HepG2 (cell line): ENCODE data around the gene ALDH1A1. TPM values are rescaled to one million over a fixed set of nuclear protein-coding genes. Genes with fewer than 3 reads are reported as not detected.

Experiments used
- FOSL2 ChIP-seq: sonication (generic); formaldehyde crosslinking; IDR thresholded peaks from 2 replicates; pipeline ENCODE4 v1.4.0; 2020; ENCODE audit warnings: missing genetic modification reagents
- HNRNPH1 ChIP-seq: fragments of 200-400 bp; formaldehyde crosslinking; optimal IDR thresholded peaks from 2 replicates; pipeline ENCODE3; 2017; ENCODE audit warnings: mild to moderate bottlenecking, low read depth, low read length
- MED13 ChIP-seq: sonication (generic); formaldehyde crosslinking; IDR thresholded peaks from 2 replicates; pipeline ENCODE4 v1.5.0; 2020; ENCODE audit warnings: missing genetic modification reagents
- NCOA5 ChIP-seq: sonication (generic); formaldehyde crosslinking; IDR thresholded peaks from 2 replicates; pipeline ENCODE4 v1.4.0; 2020; ENCODE audit warnings: missing genetic modification reagents
- NFKB2 ChIP-seq: sonication (generic); formaldehyde crosslinking; IDR thresholded peaks from 2 replicates; pipeline ENCODE4 v1.4.0; 2020; ENCODE audit warnings: missing genetic modification reagents, borderline replicate concordance
- SP2 ChIP-seq: sonication (generic); formaldehyde crosslinking; IDR thresholded peaks from 2 replicates; pipeline ENCODE4 v1.5.1; 2020; ENCODE audit warnings: mild to moderate bottlenecking, missing genetic modification reagents
- SP5 ChIP-seq: IDR thresholded peaks from 2 replicates; pipeline ENCODE4 v1.6.1; 2016; ENCODE audit warnings: low read depth, borderline replicate concordance
- SPEN ChIP-seq: sonication (generic); formaldehyde crosslinking; IDR thresholded peaks from 2 replicates; pipeline ENCODE4 v1.5.1; 2020; ENCODE audit warnings: low read depth, mild to moderate bottlenecking, missing genetic modification reagents
- TARDBP ChIP-seq: sonication (generic); formaldehyde crosslinking; IDR thresholded peaks from 2 replicates; pipeline ENCODE4 v1.8.0; 2022; ENCODE audit warnings: mild to moderate bottlenecking, missing genetic modification reagents
- TCF7 ChIP-seq: sonication (generic); IDR thresholded peaks from 2 replicates; pipeline ENCODE4 v1.6.1; 2016; ENCODE audit warnings: antibody characterized with exemption, low read depth
- TCF7L2 ChIP-seq: IDR thresholded peaks from 2 replicates; pipeline ENCODE4 v1.6.1; 2011; ENCODE audit warnings: mild to moderate bottlenecking, low read depth, low read length, moderate library complexity
- ZNF644 ChIP-seq: IDR thresholded peaks from 2 replicates; pipeline ENCODE4 v1.6.1; 2016; ENCODE audit warnings: low read depth
- polyA plus RNA-seq, 8 experiments: library from polyadenylated mRNA; depleted of rRNA in 3 of 8; stranded (reverse) in 7 of 8; unstranded in 1 of 8; fragments of >200 nt; fragmentation: Illumina TruSeq in 4 of 8; extraction: Trizol in 4 of 8; gene quantifications; 2 replicates each; pipeline versions ENCODE4 v1.2.1 to v1.2.3, GENCODE V29; 2011 to 2016; ENCODE audit warnings: low read depth in 4 of 8, missing spikeins in 1 of 8, mixed read lengths in 1 of 8; ENCODE audit not compliant: insufficient read depth in 1 of 8
- total RNA-seq, 5 experiments: library from RNA; depleted of rRNA; stranded (reverse); fragments of >200 nt; fragmentation: Illumina TruSeq; extraction: Trizol; gene quantifications; 2 replicates each; pipeline ENCODE4 v1.2.3, GENCODE V29; 2016; ENCODE audit warnings: low read depth in 1 of 5
- TF ChIP-seq, protein P1 (sequence below): IDR thresholded peaks from 2 replicates; pipeline ENCODE4 v1.6.1; 2016; ENCODE audit warnings: missing genetic modification reagents, missing compliant biosample characterization
- TF ChIP-seq, protein P2 (sequence below): sonication (generic); formaldehyde crosslinking; IDR thresholded peaks from 2 replicates; pipeline ENCODE4 v1.5.0; 2020; ENCODE audit warnings: mild to moderate bottlenecking, missing genetic modification reagents
- TF ChIP-seq, protein P3 (sequence below): IDR thresholded peaks from 2 replicates; pipeline ENCODE4 v1.6.1; 2016; ENCODE audit warnings: missing biosample characterization, missing genetic modification reagents, low read depth
- TF ChIP-seq, protein P4 (sequence below): sonication (generic); formaldehyde crosslinking; IDR thresholded peaks from 2 replicates; pipeline ENCODE4 v1.4.0; 2020; ENCODE audit warnings: mild to moderate bottlenecking, missing genetic modification reagents
- TF ChIP-seq, protein P5 (sequence below): sonication (generic); formaldehyde crosslinking; IDR thresholded peaks from 2 replicates; pipeline ENCODE4 v1.8.1; 2023; ENCODE audit warnings: mild to moderate bottlenecking, inconsistent platforms, moderate library complexity, missing genetic modification reagents, borderline replicate concordance
- TF ChIP-seq, protein P6 (sequence below): sonication (generic); formaldehyde crosslinking; IDR thresholded peaks from 2 replicates; pipeline ENCODE4 v1.8.0; 2022; ENCODE audit warnings: mild to moderate bottlenecking, missing genetic modification reagents; ENCODE audit not compliant: insufficient replicate concordance

ALDH1A1 gene
- total and polyA plus RNA-seq, 2 of the 13 experiments (the other 11 are each of a cell fraction or from before 2014, with no cell fraction given), result 88.2 to 439 TPM

DNA sequence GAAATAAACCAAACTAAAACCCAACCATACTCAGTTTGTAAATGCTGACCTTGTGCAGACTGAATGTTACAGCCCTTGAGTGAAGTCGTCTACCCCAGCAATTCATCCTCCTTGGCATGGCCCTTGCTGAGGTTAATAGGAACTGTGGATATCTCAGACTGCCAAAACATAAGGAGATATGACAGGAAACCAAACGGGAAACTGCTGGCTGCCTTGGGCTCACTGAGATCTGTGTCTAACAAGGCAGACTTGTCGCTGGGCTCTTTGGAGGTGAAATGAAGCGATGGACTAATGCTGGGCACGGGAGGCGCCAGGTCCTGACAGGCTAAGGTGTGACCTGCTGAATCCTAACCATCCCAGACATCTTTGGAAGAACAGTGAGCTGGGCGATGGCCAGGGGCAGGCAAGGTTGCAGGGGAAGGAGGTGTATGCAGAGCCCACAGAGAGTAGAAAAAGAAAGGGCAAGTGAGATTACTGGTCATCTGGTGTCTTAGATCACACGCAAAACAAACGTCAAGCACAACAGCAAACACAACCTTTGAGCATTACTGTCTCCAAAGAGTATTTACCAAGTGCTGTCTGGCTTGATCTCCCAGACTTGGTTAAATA lies 44.6 kb upstream of the ALDH1A1 start (continued):
- TF ChIP-seq, protein P1, sequence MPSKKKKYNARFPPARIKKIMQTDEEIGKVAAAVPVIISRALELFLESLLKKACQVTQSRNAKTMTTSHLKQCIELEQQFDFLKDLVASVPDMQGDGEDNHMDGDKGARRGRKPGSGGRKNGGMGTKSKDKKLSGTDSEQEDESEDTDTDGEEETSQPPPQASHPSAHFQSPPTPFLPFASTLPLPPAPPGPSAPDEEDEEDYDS (CRISPR knock-in tag), result peak; percentile 54; the same call in 1 of the 2 replicates
- TF ChIP-seq NCOA5 (CRISPR knock-in tag) (no peak), TCF7L2 (no peak; the same call in 1 of the 2 replicates), FOSL2 (CRISPR knock-in tag) (peak; percentile 73), TARDBP (CRISPR knock-in tag) (peak; percentile 48; the same call in 1 of the 2 replicates), TCF7 (peak; percentile 90), NFKB2 (CRISPR knock-in tag) (peak; percentile 56; the same call in 1 of the 2 replicates), HNRNPH1 (no peak), SP2 (CRISPR knock-in tag) (no peak), SP5 (no peak), SPEN (CRISPR knock-in tag) (peak; percentile 16; the same call in 1 of the 2 replicates), MED13 (CRISPR knock-in tag) (peak; percentile 85; the same call in 1 of the 2 replicates), ZNF644 (0 out of 2 replicates have a peak, but pooled peaks have one; percentile 11)
- TF ChIP-seq, protein P2, sequence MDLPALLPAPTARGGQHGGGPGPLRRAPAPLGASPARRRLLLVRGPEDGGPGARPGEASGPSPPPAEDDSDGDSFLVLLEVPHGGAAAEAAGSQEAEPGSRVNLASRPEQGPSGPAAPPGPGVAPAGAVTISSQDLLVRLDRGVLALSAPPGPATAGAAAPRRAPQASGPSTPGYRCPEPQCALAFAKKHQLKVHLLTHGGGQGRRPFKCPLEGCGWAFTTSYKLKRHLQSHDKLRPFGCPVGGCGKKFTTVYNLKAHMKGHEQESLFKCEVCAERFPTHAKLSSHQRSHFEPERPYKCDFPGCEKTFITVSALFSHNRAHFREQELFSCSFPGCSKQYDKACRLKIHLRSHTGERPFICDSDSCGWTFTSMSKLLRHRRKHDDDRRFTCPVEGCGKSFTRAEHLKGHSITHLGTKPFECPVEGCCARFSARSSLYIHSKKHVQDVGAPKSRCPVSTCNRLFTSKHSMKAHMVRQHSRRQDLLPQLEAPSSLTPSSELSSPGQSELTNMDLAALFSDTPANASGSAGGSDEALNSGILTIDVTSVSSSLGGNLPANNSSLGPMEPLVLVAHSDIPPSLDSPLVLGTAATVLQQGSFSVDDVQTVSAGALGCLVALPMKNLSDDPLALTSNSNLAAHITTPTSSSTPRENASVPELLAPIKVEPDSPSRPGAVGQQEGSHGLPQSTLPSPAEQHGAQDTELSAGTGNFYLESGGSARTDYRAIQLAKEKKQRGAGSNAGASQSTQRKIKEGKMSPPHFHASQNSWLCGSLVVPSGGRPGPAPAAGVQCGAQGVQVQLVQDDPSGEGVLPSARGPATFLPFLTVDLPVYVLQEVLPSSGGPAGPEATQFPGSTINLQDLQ (CRISPR knock-in tag), result 0 out of 2 replicates have a peak, but pooled peaks have one; percentile 47
- TF ChIP-seq, protein P3, sequence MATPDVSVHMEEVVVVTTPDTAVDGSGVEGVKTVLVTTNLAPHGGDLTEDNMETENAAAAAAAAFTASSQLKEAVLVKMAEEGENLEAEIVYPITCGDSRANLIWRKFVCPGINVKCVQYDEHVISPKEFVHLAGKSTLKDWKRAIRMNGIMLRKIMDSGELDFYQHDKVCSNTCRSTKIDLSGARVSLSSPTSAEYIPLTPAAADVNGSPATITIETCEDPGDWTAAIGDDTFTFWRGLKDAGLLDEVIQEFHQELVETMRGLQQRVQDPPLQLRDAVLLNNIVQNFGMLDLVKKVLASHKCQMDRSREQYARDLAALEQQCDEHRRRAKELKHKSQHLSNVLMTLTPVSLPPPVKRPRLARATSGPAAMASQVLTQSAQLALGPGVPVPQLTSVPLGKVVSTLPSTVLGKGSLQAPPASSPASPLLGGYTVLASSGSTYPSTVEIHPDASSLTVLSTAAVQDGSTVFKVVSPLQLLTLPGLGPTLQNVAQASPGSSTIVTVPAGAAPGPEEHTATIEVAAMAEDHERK, result no peak
- TF ChIP-seq, protein P4, sequence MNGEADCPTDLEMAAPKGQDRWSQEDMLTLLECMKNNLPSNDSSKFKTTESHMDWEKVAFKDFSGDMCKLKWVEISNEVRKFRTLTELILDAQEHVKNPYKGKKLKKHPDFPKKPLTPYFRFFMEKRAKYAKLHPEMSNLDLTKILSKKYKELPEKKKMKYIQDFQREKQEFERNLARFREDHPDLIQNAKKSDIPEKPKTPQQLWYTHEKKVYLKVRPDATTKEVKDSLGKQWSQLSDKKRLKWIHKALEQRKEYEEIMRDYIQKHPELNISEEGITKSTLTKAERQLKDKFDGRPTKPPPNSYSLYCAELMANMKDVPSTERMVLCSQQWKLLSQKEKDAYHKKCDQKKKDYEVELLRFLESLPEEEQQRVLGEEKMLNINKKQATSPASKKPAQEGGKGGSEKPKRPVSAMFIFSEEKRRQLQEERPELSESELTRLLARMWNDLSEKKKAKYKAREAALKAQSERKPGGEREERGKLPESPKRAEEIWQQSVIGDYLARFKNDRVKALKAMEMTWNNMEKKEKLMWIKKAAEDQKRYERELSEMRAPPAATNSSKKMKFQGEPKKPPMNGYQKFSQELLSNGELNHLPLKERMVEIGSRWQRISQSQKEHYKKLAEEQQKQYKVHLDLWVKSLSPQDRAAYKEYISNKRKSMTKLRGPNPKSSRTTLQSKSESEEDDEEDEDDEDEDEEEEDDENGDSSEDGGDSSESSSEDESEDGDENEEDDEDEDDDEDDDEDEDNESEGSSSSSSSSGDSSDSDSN (CRISPR knock-in tag), result peak; percentile 36; the same call in 1 of the 2 replicates
- TF ChIP-seq, protein P5, sequence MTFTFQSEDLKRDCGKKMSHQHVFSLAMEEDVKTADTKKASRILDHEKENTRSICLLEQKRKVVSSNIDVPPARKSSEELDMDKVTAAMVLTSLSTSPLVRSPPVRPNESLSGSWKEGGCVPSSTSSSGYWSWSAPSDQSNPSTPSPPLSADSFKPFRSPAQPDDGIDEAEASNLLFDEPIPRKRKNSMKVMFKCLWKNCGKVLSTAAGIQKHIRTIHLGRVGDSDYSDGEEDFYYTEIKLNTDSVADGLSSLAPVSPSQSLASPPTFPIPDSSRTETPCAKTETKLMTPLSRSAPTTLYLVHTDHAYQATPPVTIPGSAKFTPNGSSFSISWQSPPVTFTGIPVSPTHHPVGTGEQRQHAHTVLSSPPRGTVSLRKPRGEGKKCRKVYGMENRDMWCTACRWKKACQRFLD (CRISPR knock-in tag), result 0 out of 2 replicates have a peak, but pooled peaks have one; percentile 44
- TF ChIP-seq, protein P6, sequence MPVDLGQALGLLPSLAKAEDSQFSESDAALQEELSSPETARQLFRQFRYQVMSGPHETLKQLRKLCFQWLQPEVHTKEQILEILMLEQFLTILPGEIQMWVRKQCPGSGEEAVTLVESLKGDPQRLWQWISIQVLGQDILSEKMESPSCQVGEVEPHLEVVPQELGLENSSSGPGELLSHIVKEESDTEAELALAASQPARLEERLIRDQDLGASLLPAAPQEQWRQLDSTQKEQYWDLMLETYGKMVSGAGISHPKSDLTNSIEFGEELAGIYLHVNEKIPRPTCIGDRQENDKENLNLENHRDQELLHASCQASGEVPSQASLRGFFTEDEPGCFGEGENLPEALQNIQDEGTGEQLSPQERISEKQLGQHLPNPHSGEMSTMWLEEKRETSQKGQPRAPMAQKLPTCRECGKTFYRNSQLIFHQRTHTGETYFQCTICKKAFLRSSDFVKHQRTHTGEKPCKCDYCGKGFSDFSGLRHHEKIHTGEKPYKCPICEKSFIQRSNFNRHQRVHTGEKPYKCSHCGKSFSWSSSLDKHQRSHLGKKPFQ (CRISPR knock-in tag), result no peak
